Measurements from ENCODE around the gene KCNIP3.
A peak's percentile ranks its signal among the peaks of the same experiment; 100 is the strongest.
"Not testable (repeated sequence)": the region's sequence is repeated elsewhere in the genome, so short reads cannot be mapped to it uniquely, and the experiment has no call there.

DNA sequence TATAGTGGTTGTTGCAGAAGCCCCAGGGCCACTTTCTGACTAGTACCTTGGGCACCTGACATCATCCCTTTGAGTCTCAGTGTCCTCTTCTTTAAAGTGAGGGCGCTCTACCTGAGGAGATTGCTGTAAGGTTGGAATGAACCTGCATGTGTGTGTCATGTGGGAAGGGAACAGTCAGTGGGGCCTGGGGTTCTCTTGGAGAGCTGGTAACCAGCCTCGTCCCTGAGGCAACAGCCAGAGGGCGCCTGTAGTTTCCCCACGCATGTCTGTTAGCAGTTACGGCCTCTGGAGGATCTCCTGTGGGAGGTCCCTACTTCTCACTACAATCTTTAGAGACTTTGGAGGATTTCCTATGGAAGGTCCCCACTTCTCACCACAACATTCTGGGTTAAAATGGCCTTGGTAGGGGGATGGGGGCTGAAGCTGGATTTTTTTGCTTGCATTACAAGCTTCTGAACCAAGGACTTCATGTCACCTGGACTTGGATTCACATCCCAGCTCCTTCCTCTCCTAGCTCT is 106.1 kb downstream of the KCNIP3 start:
- TF ChIP-seq POLR2AphosphoS5 (IDR thresholded peaks at IDR 0.05; ENCODE audit: insufficient read depth in 1 of 2, low read depth in 1 of 2); POLR2A (IDR thresholded peaks at IDR 0.05): not testable (repeated sequence)
- TF ChIP-seq, protein P1, sequence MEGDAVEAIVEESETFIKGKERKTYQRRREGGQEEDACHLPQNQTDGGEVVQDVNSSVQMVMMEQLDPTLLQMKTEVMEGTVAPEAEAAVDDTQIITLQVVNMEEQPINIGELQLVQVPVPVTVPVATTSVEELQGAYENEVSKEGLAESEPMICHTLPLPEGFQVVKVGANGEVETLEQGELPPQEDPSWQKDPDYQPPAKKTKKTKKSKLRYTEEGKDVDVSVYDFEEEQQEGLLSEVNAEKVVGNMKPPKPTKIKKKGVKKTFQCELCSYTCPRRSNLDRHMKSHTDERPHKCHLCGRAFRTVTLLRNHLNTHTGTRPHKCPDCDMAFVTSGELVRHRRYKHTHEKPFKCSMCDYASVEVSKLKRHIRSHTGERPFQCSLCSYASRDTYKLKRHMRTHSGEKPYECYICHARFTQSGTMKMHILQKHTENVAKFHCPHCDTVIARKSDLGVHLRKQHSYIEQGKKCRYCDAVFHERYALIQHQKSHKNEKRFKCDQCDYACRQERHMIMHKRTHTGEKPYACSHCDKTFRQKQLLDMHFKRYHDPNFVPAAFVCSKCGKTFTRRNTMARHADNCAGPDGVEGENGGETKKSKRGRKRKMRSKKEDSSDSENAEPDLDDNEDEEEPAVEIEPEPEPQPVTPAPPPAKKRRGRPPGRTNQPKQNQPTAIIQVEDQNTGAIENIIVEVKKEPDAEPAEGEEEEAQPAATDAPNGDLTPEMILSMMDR (IDR thresholded peaks at IDR 0.05): peak in 1 of 3 experiments; percentile 10

All from vagina (tissue), 2 donors.